GM12801 (cell line): ENCODE results near the gene TRAF6.

Experiments used
- TF ChIP-seq, protein P1 (sequence below): IDR thresholded peaks from one replicate; pipeline ENCODE4 v1.5.1; 2011; ENCODE audit warnings: control low read depth; ENCODE audit not compliant: insufficient read length; ENCODE audit errors: extremely low read depth

The TRAF6 gene

DNA sequence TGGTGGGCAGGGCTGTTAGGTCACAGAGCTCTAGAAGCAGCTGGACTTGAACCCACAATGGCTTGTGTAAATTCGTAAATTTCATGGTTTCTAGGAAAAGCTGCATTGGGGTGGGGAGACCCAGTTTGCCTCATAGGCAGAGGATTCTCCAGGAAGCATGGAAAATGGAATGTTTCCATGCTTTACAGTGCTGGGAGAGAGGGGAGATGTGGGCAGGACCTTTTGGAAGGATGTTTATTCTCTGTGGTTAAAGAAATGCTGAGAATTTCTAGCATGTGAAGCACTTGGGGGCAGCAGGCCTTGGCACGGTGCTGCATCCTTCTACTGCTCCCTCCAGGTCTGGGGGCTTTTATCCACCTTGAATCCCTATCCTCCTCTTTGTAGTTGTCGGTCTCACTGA is 46.3 kb downstream of the TRAF6 start:
- TF ChIP-seq, protein P1, sequence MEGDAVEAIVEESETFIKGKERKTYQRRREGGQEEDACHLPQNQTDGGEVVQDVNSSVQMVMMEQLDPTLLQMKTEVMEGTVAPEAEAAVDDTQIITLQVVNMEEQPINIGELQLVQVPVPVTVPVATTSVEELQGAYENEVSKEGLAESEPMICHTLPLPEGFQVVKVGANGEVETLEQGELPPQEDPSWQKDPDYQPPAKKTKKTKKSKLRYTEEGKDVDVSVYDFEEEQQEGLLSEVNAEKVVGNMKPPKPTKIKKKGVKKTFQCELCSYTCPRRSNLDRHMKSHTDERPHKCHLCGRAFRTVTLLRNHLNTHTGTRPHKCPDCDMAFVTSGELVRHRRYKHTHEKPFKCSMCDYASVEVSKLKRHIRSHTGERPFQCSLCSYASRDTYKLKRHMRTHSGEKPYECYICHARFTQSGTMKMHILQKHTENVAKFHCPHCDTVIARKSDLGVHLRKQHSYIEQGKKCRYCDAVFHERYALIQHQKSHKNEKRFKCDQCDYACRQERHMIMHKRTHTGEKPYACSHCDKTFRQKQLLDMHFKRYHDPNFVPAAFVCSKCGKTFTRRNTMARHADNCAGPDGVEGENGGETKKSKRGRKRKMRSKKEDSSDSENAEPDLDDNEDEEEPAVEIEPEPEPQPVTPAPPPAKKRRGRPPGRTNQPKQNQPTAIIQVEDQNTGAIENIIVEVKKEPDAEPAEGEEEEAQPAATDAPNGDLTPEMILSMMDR = no peak

DNA sequence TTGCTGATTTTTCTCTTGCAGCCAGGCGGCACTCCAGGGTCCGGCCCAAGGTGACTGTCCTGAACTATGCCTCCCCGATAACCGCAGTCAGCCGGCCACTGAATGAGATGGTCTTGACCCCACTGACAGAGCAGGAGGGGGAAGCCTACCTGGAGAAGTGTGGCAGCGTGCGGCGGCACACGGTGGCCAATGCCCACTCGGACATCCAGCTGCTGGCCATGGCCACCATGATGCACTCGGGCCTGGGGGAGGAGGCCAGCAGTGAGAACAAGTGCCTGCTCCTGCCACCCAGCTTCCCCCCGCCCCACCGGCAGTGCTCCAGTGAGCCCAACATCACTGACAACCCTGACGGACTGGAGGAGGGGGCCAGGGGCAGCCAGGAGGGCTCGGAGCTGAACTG is 47.8 kb downstream of the TRAF6 start:
- TF ChIP-seq, protein P1 = no peak

DNA sequence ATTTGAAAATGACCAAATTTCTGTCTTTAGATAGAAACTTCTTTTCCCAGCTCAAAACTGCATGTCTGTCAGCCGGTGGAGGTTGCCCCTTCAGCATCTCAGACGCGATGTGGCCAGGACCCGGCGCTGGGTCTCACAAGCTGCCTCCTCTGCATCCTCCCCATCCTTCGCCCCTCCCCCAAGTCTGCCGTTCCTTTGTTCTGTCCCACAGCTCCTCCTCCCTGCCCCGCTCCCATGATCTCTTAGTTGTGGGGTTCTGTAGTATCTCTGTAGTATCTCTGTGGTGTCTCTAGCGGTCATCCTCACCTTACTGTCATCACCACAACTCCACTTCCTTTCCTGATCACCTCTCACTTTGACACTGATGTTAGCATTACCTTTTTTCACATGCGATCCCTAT is 49.9 kb downstream of the TRAF6 start:
- TF ChIP-seq, protein P1 = no peak

DNA sequence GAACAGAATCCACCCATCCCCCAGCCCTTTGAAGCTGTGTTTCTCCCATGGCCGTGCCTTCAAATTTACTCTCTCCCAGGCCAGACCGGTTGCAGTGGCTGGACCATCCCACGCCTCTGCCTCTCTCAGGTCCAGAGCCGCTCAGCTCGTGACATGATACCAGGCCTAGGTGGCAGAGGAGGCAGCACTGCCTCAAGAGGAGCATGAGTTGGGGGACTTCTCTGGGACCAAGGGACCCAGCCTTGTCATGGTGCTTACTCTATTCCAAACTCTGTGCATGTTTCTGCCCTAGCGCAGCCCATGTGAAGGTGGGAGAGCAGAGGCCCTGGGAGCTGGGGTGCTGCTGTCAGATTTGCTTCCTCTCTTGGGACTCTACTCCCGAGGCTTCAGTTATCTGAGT is 51.0 kb downstream of the TRAF6 start:
- TF ChIP-seq, protein P1 = no peak

DNA sequence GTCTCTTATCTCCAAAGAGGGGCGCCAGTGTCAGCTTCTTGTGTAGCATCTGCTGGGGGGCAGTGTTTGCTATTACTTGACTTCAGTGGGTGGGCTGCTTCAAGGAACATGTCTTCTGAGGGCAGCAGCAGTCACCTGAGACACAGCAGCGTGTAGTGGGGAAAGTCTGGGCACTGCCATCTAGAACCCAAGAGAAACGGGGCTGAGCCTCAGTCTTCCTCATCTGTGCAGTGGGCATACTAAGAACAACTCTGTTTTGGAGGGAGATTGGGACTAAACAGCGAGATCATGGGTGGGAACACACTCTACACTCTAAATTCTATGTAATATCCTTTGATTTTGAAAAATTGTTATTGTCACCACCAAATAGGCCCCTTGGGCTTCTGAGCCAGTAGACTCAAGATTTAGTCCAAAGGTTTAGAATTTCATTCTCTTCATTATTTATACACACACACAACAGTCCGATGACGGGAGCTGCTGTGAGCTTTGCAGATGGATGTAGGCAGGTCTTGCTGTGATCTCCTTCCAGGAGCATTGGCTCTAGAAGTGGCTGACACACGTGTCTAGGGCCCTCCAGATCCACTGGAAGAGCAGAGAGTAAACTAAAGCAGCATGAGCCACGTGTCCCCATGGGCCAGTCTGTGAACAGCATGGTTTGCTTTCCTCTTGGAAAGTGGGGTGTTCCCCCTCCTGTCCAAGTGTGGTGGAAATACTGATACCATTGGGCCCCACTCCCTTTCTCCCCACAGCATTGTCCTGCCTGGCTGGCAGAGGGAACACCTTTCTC is 51.8 kb downstream of the TRAF6 start:
- TF ChIP-seq, protein P1 = no peak

DNA sequence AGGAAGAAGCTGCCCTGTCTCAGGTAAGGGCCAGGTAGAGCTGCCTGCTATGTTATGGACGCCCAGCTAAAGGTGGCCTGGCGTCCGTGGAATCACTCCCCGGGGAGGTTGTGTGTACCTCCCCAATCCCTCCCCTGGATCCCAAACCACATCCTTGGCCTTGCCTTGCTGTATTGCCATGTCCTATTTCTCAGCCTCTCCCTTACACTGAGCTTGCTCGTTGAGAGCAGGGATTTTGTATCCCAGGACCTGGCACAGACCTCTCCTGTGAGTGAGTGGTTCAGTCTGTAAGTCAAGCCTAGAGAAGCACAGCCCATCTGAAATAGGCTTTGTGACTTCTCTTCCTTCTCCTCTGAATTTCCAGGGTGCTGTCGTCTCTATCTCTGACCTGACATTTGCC is 53.9 kb downstream of the TRAF6 start:
- TF ChIP-seq, protein P1 = no peak

DNA sequence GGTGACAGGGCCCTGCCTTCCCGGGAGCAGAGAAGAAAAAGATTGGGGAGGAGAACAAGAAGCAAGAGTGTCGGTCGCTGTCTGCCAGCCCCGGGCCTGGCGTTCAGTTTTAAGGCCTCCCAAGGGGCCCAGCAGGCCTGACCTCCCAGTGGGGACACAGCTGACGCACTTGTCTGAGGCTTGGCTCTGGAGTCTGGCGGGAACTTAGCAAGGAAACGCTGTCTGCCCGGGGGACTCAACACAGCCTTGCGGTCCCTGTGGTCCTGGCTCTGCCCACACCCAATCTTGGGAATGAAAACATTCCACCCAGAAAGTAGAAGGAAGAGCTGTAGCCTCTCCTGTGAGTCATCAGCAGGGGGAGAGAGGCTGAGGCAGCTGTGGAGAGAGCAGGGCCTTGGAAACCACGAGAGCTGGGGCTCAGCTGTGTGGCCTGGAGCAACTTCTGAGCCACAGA is 54.4 kb downstream of the TRAF6 start:
- TF ChIP-seq, protein P1 = no peak
